Measurements from ENCODE around the gene DPYSL3. TPM values are rescaled to one million over a fixed set of nuclear protein-coding genes. Genes with fewer than 3 reads are reported as not detected.
"Not testable (repeated sequence)": the region's sequence is repeated elsewhere in the genome, so short reads cannot be mapped to it uniquely, and the experiment has no call there.

DPYSL3 gene
- total and polyA plus RNA-seq, 4 donors, result 200 to 624 (median 447) TPM

DNA sequence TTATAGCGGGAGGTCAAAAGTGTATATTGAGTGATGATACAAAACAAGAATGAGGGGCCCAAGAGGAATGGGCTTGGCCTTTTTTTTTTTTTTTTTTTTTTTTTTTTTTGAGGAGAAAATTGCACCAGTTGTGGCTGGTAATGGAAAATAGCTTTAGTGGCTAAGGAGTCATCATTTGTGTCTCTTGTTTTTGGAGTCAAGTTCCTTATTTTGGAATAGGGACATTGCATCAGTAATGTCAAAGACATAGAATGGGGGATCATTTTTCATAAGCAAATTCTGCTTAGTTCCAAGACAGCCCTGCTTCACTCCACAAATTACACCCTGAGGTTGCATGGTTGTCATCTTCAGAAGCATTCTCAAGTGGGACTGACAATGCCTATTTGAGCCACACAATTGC is 137.7 kb downstream of the DPYSL3 start:
- Histone ChIP-seq H3K4me3 (ENCODE audit: low read depth, low read length) (no peak overlapping the region), H3K27ac (ENCODE audit: low read depth, low read length) (no peak overlapping the region), H3K27me3 (ENCODE audit: control insufficient read depth, insufficient read depth, low read length) (no peaks in the 10 kb centered on the region), H3K36me3 (ENCODE audit: control insufficient read depth, insufficient read depth, low read length) (no peaks in the 10 kb centered on the region), H3K4me1 (ENCODE audit: control insufficient read depth, insufficient read depth, low read length) (no peaks in the 10 kb centered on the region), H3K9me3 (ENCODE audit: control insufficient read depth, insufficient read depth, low read length) (no peaks in the 10 kb centered on the region)
- no CpG with 5 or more reads among the region's 1 CpG for WGBS (ENCODE audit: insufficient coverage)
- DNase-seq (ENCODE audit: low read depth in 4 of 6, low spot score in 6 of 6), result no peak

DNA sequence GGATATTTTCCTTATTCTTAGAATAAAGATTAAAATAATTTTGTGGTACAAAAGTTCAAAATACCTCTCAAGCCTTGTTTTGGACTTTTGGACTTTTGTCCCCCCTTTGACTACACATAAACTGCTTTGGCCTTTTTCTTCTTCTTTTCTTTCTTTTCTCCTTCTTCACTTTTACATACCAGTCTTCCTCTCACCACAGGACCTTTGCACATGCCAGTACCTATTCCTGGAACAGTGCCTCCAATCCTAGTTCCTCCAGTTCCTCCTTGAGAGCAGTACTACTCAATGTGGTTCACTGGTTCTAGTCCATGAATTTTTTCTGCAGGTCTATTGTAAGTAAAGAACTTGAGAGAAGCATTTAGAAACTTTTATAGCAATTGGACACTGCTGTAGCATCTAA is 138.6 kb downstream of the DPYSL3 start:
- no peak for DNase-seq (ENCODE audit: low read depth in 4 of 6, low spot score in 6 of 6)
- no peaks in the 10 kb centered on the region for H3K27me3 ChIP-seq (ENCODE audit: control insufficient read depth, insufficient read depth, low read length)
- no peak overlapping the region for H3K27ac ChIP-seq (ENCODE audit: low read depth, low read length)
- no peak overlapping the region for H3K4me3 ChIP-seq (ENCODE audit: low read depth, low read length)
- no peaks in the 10 kb centered on the region for H3K4me1 ChIP-seq (ENCODE audit: control insufficient read depth, insufficient read depth, low read length)
- no peaks in the 10 kb centered on the region for H3K36me3 ChIP-seq (ENCODE audit: control insufficient read depth, insufficient read depth, low read length)
- no peaks in the 10 kb centered on the region for H3K9me3 ChIP-seq (ENCODE audit: control insufficient read depth, insufficient read depth, low read length)

DNA sequence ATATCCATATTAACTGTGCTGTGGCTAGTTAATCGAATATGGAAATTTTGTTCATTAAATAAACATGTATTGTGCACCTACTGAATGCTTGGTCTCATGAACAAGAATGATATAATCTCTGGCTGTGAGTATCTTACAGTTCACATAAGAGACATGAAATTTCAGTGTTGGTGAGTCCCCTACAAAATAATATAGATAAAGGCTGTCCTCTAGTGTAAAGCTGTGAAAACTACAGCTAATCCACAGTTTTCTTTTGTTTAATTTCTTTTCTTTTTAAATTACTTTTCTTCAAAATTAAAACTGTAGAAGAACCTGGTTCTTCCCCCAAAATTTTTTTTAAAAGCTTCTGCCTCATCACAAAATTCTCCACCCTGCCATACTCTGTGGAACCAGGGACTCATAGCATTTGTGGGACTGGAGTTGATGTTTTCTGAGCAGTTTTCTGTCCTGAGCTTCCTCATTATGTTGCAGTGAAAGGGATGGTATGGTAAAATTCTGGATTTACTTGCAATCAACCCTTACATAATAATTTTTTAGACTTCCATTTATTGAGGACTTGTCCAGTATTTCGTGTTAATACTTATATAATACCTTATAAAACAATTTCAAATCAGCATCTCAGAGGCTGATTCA is 140.0 kb downstream of the DPYSL3 start:
- Histone ChIP-seq H3K27ac (ENCODE audit: low read depth, low read length) (no peak overlapping the region), H3K4me3 (ENCODE audit: low read depth, low read length) (no peak overlapping the region), H3K9me3 (ENCODE audit: control insufficient read depth, insufficient read depth, low read length) (no peaks in the 10 kb centered on the region), H3K27me3 (ENCODE audit: control insufficient read depth, insufficient read depth, low read length) (no peaks in the 10 kb centered on the region), H3K36me3 (ENCODE audit: control insufficient read depth, insufficient read depth, low read length) (no peaks in the 10 kb centered on the region), H3K4me1 (ENCODE audit: control insufficient read depth, insufficient read depth, low read length) (no peaks in the 10 kb centered on the region)
- WGBS (ENCODE audit: insufficient coverage), result no CpG with 5 or more reads among the region's 2 CpGs
- DNase-seq (ENCODE audit: low read depth in 4 of 6, low spot score in 6 of 6), result peak in 2 of 6 donors; percentile 42 to 82

DNA sequence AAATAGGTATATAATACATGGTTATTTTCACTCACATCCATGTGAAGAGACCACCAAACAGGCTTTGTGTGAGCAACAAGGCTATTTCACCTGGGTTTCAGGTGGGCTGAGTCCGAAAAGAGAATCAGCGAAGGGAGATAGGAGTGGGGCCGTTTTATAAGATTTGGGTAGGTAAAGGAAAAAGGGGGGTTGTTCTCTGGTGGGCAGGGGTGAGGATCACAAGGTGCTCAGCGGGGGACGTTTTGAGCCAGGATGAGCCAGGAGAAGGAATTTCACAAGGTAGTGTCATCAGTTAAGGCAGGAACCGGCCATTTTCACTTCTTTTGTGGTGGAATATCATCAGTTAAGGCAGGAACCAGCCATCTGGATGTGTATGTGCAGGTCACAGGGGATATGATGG is 142.5 kb downstream of the DPYSL3 start:
- not testable (repeated sequence) for H3K9me3 ChIP-seq (ENCODE audit: control insufficient read depth, insufficient read depth, low read length); DNase-seq (ENCODE audit: low read depth in 4 of 6, low spot score in 6 of 6); H3K4me1 ChIP-seq (ENCODE audit: control insufficient read depth, insufficient read depth, low read length); H3K27ac ChIP-seq (ENCODE audit: low read depth, low read length); H3K4me3 ChIP-seq (ENCODE audit: low read depth, low read length); H3K36me3 ChIP-seq (ENCODE audit: control insufficient read depth, insufficient read depth, low read length); H3K27me3 ChIP-seq (ENCODE audit: control insufficient read depth, insufficient read depth, low read length)
- WGBS (ENCODE audit: insufficient coverage), result 90% methylated on average over 6 of the region's 6 CpGs

DNA sequence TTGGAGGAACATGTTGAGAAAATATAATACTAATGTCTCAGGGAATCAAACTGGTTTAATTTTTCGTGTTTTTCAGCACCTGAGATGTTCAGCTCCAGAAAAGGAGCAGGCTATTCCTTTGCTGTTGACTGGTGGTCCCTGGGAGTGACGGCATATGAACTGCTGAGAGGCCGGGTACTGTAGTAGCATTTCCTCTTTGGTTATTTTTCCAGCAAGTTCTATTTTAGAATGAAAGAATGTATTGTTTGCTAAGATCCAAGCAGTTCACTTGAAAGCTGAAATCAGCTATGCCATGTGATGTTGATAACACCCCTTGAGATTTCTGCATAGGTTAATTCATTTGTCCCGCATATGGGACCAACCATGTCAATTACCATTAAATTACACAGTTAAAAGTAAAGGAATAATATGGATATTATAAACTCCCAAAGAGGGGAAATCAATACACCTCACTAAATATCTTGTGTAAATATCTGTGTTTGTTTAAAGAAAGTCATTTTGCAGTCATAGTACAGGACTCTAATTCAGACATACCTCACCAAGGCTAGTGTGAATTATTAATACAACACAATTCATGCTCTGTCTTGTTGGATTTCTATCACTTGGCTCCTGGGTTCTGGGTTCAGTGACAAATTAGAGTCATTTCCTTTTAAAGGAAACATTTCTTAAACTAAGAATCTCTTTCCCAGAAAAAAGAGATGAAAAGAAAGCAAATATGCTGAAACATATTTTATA is 148.3 kb downstream of the DPYSL3 start:
- Histone ChIP-seq H3K4me1 (ENCODE audit: control insufficient read depth, insufficient read depth, low read length) (no peaks in the 10 kb centered on the region), H3K9me3 (ENCODE audit: control insufficient read depth, insufficient read depth, low read length) (no peaks in the 10 kb centered on the region), H3K36me3 (ENCODE audit: control insufficient read depth, insufficient read depth, low read length) (no peaks in the 10 kb centered on the region), H3K4me3 (ENCODE audit: low read depth, low read length) (no peak overlapping the region), H3K27me3 (ENCODE audit: control insufficient read depth, insufficient read depth, low read length) (no peaks in the 10 kb centered on the region), H3K27ac (ENCODE audit: low read depth, low read length) (no peak overlapping the region)
- DNase-seq (ENCODE audit: low read depth in 4 of 6, low spot score in 6 of 6), result no peak
- WGBS (ENCODE audit: insufficient coverage), result 79% methylated on average over 3 of the region's 4 CpGs

DNA sequence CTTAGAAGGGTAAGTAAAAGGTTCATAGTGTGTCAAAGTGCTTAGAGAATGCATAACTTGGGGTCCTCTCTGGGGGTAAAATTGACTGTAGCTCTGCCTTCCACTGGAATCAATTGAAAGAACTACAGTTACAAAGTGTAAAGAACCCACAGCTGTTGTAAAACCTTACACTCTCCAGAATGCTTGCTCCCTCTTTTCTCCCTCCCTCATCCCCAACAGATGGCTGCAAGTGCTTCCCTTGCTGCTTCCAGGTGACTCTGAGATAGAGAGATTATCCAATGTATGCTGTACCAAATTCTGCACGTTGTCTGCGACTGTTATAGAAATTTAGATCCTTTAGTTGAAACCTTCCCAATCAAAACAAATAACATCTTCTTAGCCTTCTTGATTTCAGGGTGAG is 149.1 kb downstream of the DPYSL3 start:
- Histone ChIP-seq H3K27ac (ENCODE audit: low read depth, low read length) (no peak overlapping the region), H3K27me3 (ENCODE audit: control insufficient read depth, insufficient read depth, low read length) (no peaks in the 10 kb centered on the region), H3K4me3 (ENCODE audit: low read depth, low read length) (no peak overlapping the region), H3K4me1 (ENCODE audit: control insufficient read depth, insufficient read depth, low read length) (no peaks in the 10 kb centered on the region), H3K36me3 (ENCODE audit: control insufficient read depth, insufficient read depth, low read length) (no peaks in the 10 kb centered on the region), H3K9me3 (ENCODE audit: control insufficient read depth, insufficient read depth, low read length) (no peaks in the 10 kb centered on the region)
- DNase-seq (ENCODE audit: low read depth in 4 of 6, low spot score in 6 of 6), result no peak
- no CpG with 5 or more reads among the region's 2 CpGs for WGBS (ENCODE audit: insufficient coverage)

DNA sequence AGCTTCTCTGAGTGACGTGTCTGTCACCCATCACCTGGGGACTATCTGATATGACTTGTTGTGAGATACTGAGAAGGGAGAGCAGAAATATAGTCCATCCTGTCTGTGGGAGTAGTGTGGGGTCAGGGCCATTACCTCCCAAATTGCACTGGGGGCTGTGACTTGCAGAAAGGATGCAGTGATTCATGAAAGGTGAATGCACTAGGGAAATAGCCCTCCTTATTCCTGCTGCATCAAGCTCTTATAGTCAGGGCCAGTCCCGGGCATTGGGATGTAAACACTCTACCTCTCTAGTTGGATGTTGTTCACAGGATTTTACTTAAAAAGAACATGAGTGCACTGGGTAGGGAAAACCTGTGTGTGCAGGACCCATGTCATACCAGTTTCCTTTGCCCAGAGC is 150.3 kb downstream of the DPYSL3 start:
- Histone ChIP-seq H3K27me3 (ENCODE audit: control insufficient read depth, insufficient read depth, low read length) (no peaks in the 10 kb centered on the region), H3K36me3 (ENCODE audit: control insufficient read depth, insufficient read depth, low read length) (no peaks in the 10 kb centered on the region), H3K4me1 (ENCODE audit: control insufficient read depth, insufficient read depth, low read length) (no peaks in the 10 kb centered on the region), H3K27ac (ENCODE audit: low read depth, low read length) (no peak overlapping the region), H3K4me3 (ENCODE audit: low read depth, low read length) (no peak overlapping the region), H3K9me3 (ENCODE audit: control insufficient read depth, insufficient read depth, low read length) (no peaks in the 10 kb centered on the region)
- DNase-seq (ENCODE audit: low read depth in 4 of 6, low spot score in 6 of 6), result no peak
- WGBS (ENCODE audit: insufficient coverage), result 100% methylated on average over 1 of the region's 2 CpGs

DNA sequence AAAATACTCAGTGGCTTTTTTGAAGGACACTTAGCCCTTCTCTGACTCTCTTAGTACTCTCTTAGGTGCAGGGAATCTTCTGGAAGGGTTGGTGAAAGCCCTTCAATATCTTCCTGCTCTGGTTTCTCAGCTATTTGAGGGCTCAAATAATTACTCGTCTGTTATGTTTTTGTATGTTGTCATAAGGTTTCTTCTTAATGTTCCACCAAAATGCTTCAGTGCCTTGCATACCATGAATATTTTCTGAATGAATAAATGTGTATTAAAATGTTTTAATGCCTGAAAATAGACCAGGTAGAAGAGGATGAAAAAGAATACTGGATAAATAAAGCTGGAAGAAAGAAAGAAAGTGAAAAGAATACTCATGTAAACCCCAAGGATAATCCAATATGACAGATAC is 150.8 kb downstream of the DPYSL3 start:
- Histone ChIP-seq H3K27me3 (ENCODE audit: control insufficient read depth, insufficient read depth, low read length) (no peaks in the 10 kb centered on the region), H3K27ac (ENCODE audit: low read depth, low read length) (no peak overlapping the region), H3K9me3 (ENCODE audit: control insufficient read depth, insufficient read depth, low read length) (no peaks in the 10 kb centered on the region), H3K4me1 (ENCODE audit: control insufficient read depth, insufficient read depth, low read length) (no peaks in the 10 kb centered on the region), H3K36me3 (ENCODE audit: control insufficient read depth, insufficient read depth, low read length) (no peaks in the 10 kb centered on the region), H3K4me3 (ENCODE audit: low read depth, low read length) (no peak overlapping the region)
- DNase-seq (ENCODE audit: low read depth in 4 of 6, low spot score in 6 of 6), result no peak
- WGBS (ENCODE audit: insufficient coverage), result no CpG with 5 or more reads among the region's 1 CpG

DNA sequence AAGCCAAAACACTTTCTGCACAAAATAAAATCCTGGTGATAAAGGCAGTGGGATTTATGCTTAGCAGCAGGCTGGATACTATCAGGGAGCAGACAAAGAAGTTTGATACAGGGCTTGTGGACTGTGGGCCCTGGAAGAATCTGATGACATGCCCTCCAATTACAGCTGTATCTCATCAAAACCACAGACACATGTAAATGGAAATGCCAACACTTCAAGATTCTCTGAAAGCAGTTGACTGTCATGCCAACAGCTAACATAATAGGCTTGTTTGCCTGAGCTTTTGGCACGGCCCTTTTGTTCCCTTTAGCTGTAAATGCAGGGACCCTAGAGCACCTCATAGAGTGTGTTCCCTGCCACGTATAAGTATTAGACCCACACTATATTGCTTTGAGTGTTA is 160.6 kb downstream of the DPYSL3 start:
- H3K36me3 ChIP-seq (ENCODE audit: control insufficient read depth, insufficient read depth, low read length), result no peaks in the 10 kb centered on the region
- no peak overlapping the region for H3K27ac ChIP-seq (ENCODE audit: low read depth, low read length)
- no peaks in the 10 kb centered on the region for H3K27me3 ChIP-seq (ENCODE audit: control insufficient read depth, insufficient read depth, low read length)
- H3K4me1 ChIP-seq (ENCODE audit: control insufficient read depth, insufficient read depth, low read length), result no peaks in the 10 kb centered on the region
- peak in 1 of 6 donors; percentile 17 for DNase-seq (ENCODE audit: low read depth in 4 of 6, low spot score in 6 of 6)
- 29% methylated on average over 1 of the region's 2 CpGs for WGBS (ENCODE audit: insufficient coverage)
- no peaks in the 10 kb centered on the region for H3K9me3 ChIP-seq (ENCODE audit: control insufficient read depth, insufficient read depth, low read length)
- no peak overlapping the region for H3K4me3 ChIP-seq (ENCODE audit: low read depth, low read length)

DNA sequence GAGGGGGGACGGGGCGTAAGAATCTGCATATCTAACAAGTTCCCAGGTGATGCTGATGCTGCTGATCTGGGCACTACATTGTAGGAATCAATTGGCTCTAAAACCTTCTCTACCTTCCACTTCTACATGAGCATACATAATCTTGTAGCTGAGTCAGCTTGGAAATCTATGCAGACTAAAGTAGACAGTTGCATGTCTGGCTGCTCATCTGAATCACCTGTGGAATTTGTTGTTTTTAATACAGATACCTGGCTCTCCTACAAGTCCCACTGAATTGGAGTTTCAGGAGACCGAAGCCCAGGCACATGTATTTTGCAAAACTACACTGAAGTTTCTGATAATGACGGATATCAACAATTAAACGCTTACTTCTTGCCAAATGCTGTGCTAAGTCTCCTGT is 161.4 kb downstream of the DPYSL3 start:
- WGBS (ENCODE audit: insufficient coverage), result 100% methylated on average over 1 of the region's 5 CpGs
- no peaks in the 10 kb centered on the region for H3K4me1 ChIP-seq (ENCODE audit: control insufficient read depth, insufficient read depth, low read length)
- no peak overlapping the region for H3K27ac ChIP-seq (ENCODE audit: low read depth, low read length)
- no peak overlapping the region for H3K4me3 ChIP-seq (ENCODE audit: low read depth, low read length)
- H3K9me3 ChIP-seq (ENCODE audit: control insufficient read depth, insufficient read depth, low read length), result no peaks in the 10 kb centered on the region
- DNase-seq (ENCODE audit: low read depth in 4 of 6, low spot score in 6 of 6), result no peak
- H3K27me3 ChIP-seq (ENCODE audit: control insufficient read depth, insufficient read depth, low read length), result no peaks in the 10 kb centered on the region
- no peaks in the 10 kb centered on the region for H3K36me3 ChIP-seq (ENCODE audit: control insufficient read depth, insufficient read depth, low read length)
